T-helper 17 cell (primary cell): ENCODE results near the gene MIOX. TPM values are rescaled to one million over a fixed set of nuclear protein-coding genes. Genes with fewer than 3 reads are reported as not detected.
A peak's percentile ranks its signal among the peaks of the same experiment; 100 is the strongest.

ENCODE experiments used
- ATAC-seq: fragments of 150-1000 bp; cut with Tn5 transposase; 2 replicates; pipeline ENCODE4 v1.10.0; 2021; ENCODE audit warnings: mild to moderate bottlenecking, moderate library complexity
- DNase-seq, 3 donors: peaks; one replicate each; pipeline versions ENCODE4 v3.0.0 to v3.0.0-alpha.2; 2020 to 2021
- H3K9me3 ChIP-seq: one replicate; pipeline ENCODE4 v1.7.0; 2013; ENCODE audit warnings: low read length, mild to moderate bottlenecking; ENCODE audit not compliant: control insufficient read depth, poor library complexity, severe bottlenecking
- H3K27ac Mint-ChIP-seq: one replicate; pipeline ENCODE4 v1.8.0; 2022; ENCODE audit warnings: mild to moderate bottlenecking, moderate library complexity, mixed read lengths
- H3K27me3 Mint-ChIP-seq: one replicate; pipeline ENCODE4 v1.8.0; 2022; ENCODE audit warnings: mixed read lengths
- H3K36me3 Mint-ChIP-seq: one replicate; pipeline ENCODE4 v1.8.0; 2022; ENCODE audit warnings: low read depth, mixed read lengths
- H3K4me1 Mint-ChIP-seq: one replicate; pipeline ENCODE4 v1.8.0; 2022; ENCODE audit warnings: mild to moderate bottlenecking, mixed read lengths
- H3K4me3 Mint-ChIP-seq: one replicate; pipeline ENCODE4 v1.8.0; 2022; ENCODE audit warnings: mild to moderate bottlenecking, moderate library complexity, mixed read lengths
- total RNA-seq, 4 donors: library from RNA in 2 of 4; stranded (reverse) in 2 of 4; gene quantifications; one replicate each; pipeline ENCODE4 v1.2.3 and lab custom pipeline; 2022 to 2026

Gene MIOX
- total RNA-seq (not detected), total RNA-seq (lab: John Stamatoyannopoulos, UW) (0.12 to 0.23 reads per million in 2 donors)

DNA sequence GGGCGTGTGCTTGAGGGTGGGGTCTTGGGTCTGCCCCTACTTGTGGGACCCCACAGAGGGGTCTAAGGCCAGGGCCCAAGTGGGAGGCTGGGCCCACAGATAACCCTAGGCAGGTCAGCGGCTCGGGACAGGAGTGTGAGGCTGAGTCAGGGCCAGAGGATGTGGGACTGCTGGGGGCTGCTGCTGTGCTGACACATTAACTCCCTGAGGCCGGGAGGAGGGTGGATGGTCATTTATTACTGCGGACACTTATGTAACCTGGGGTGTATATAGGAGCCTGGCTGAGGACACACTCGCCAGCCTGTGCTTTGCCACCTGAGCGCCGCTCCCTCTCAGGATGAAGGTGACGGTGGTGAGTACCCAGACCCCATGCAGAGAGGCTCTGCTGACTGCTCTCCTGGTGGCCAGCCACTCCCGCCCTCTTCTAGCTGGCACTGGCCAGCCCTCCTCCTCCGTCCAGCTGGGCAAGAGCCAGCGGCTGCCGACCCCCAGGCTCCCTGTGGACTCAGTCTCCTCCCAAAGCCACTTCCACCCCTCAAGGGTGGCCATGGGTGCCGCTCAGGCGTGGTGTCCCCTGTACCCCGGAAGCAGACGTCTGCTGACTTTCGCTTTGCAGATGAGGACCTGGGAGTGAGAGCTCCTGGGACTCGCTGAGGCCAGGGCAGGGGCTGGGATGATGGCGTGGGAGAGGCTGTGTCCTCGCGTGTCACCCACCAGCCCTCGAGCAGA lies at the start of gene MIOX:
Gene MIOX, plus strand, starts transcription at position 299 of the 729 bp plus-strand sequence. Its CDS starts 39 bp downstream, at position 338.
- ATAC-seq = no peak
- Mint-ChIP-seq H3K4me3 (no peak within 1 kb of the TSS), H3K27ac (no peak within 1 kb of the TSS)

DNA sequence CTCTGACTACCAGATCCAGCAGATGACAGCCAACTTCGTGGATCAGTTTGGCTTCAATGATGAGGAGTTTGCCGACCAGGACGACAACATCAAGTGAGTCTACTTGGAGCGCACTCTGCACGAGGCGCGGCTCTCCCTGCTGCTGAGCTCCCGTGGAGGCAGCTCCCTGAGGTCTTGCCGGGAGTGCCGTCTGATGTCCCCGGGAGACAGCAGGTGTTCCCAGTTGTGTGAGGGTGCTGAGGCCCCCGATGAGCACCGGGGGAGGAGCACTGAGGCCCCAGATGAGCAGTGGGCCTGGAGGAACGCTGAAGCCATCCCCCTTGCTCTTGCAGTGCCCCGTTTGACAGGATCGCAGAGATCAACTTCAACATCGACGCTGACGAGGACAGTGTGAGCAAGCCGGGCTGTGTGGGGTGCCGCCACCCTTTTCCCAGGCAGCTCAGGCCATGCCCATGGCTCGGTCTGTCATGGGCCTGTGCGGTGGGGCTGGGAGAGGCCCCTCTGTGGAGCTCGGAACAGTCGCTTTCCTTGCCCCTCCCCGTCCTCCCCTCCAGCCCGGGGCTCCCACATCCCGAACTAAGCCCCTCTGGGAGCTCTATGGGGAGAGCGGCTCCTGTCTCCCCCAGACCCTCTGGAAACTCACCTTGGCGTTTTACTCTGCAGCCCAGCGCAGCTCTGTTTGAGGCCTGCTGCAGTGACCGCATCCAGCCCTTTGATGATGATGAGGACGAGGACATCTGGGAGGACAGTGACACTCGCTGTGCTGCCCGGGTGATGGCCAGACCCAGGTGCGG lies 49.0 kb upstream of the MIOX start:
- no peaks in the 10 kb centered on the region for H3K9me3 ChIP-seq
- ATAC-seq (no peak), DNase-seq (peak in 1 of 3 donors; percentile 3)
- Mint-ChIP-seq H3K4me3 (no peak overlapping the region), H3K4me1 (peaks cover 2% of the 10 kb centered on the region), H3K36me3 (peaks cover 3% of the 10 kb centered on the region), H3K27me3 (no peaks in the 10 kb centered on the region), H3K27ac (no peak overlapping the region)

More for the DNA sequence above, at the start of gene MIOX:
- DNase-seq = no peak
- no peaks in the 10 kb centered on the region for H3K36me3 Mint-ChIP-seq
- H3K9me3 ChIP-seq = no peaks in the 10 kb centered on the region
- peaks cover 8% of the 10 kb centered on the region for H3K4me1 Mint-ChIP-seq
- H3K27me3 Mint-ChIP-seq = no peaks in the 10 kb centered on the region

DNA sequence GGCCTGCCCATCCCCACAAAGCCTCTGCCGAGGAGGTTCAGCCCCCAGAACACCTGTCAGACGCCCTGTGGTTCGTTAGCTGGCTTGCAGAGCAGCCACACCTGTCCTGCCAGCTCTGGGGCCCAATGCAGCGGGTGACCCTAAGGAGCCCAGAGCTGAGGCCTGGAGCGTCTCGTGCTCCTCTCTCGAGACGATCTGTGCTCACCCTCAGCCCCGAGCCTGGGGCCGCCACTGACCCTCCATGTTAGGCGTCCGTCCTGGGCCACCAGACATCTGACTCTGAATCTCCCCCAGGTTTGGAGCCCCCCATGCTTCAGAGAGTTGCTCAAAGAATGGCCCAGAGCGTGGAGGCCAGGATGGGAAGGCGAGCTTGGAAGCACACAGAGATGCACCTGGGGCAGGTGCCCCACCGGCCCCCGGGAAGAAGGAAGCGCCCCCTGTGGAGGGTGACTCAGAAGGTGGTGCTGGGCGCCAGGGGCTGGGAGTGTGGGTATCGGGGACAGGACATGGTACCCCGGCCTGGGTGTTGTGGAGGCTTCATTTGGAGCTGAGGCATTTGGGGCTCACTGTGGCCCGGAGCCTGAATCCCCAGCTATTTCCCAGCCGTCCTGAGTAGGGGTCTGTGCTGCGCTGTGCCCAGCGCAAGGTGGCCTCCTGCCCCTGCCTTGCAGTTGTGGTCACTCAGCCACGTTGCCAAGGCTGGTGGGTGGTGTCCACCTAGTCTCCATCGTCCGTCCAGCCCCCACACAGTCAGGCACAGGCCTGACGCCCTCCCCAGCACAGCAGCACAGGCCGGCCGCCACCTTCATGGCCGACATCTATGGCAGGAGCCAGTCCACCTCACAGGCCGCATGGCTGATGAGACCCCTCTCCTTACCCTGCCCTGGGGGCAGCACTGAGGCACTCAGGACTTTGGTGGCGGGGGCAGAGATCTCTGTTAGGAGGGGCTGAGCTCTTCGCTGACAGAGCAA lies 48.1 kb upstream of the MIOX start:
- Mint-ChIP-seq H3K36me3 (peaks cover 3% of the 10 kb centered on the region), H3K27me3 (no peaks in the 10 kb centered on the region), H3K4me3 (no peak overlapping the region), H3K27ac (no peak overlapping the region), H3K4me1 (peaks cover 5% of the 10 kb centered on the region)
- ATAC-seq (no peak), DNase-seq (peak in 1 of 3 donors; percentile 3)
- H3K9me3 ChIP-seq = no peaks in the 10 kb centered on the region

DNA sequence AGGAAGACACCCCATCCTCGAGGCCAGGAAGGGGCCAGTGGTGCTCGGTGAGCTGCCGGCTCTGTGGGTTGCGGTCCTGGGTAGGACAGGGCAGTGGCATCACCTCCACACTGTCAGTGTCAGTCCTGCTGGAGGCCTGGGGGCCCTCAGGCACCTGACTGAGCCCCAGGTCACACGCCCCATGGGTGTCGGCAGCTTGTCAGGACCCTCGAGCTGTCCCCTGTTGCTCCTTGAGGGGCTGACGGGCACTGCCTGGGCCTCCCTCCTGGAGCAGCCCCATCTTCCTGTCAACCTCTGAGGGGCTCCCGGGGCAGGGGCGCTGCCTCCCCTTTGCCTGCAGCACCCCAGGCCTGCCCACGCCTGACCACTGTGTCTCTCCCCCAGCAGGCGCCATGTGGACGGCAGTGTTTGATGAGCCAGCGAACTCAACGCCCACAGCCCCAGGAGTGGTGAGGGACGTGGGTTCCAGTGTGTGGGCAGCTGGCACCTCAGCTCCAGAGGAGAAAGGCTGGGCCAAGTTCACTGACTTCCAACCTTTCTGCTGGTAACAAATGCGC lies 47.3 kb upstream of the MIOX start:
- peaks cover 3% of the 10 kb centered on the region for H3K36me3 Mint-ChIP-seq
- DNase-seq = no peak
- H3K4me1 Mint-ChIP-seq = peaks cover 5% of the 10 kb centered on the region
- H3K27ac Mint-ChIP-seq = no peak overlapping the region
- H3K9me3 ChIP-seq = no peaks in the 10 kb centered on the region
- H3K27me3 Mint-ChIP-seq = no peaks in the 10 kb centered on the region
- no peak overlapping the region for H3K4me3 Mint-ChIP-seq
- no peak for ATAC-seq

DNA sequence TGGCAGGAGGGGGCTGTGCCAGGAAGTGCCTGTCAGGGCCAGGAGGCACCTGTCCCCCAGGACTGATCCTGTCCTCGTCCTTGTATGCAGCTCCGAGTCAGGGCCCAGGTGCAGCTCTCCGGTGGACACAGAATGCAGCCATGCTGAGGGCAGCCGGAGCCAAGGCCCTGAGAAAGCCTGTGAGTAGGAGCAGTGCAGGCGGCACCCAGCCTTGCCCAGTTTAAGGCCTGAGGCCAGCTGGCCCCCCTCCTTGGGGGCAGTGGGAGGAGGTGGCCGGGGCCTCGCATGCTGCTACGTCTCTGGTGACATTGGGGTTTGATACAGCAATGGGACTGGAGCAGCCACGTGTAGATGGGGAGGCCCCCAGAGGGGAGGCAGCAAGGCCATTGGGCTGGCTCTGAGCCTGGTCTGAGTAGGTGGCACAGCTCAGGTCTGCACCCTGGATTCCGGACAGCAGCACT lies 46.8 kb upstream of the MIOX start:
- H3K4me1 Mint-ChIP-seq = peaks cover 6% of the 10 kb centered on the region
- H3K27me3 Mint-ChIP-seq = no peaks in the 10 kb centered on the region
- H3K36me3 Mint-ChIP-seq = peaks cover 3% of the 10 kb centered on the region
- H3K9me3 ChIP-seq = no peaks in the 10 kb centered on the region
- no peak overlapping the region for H3K27ac Mint-ChIP-seq
- ATAC-seq (no peak), DNase-seq (no peak)
- H3K4me3 Mint-ChIP-seq = no peak overlapping the region

DNA sequence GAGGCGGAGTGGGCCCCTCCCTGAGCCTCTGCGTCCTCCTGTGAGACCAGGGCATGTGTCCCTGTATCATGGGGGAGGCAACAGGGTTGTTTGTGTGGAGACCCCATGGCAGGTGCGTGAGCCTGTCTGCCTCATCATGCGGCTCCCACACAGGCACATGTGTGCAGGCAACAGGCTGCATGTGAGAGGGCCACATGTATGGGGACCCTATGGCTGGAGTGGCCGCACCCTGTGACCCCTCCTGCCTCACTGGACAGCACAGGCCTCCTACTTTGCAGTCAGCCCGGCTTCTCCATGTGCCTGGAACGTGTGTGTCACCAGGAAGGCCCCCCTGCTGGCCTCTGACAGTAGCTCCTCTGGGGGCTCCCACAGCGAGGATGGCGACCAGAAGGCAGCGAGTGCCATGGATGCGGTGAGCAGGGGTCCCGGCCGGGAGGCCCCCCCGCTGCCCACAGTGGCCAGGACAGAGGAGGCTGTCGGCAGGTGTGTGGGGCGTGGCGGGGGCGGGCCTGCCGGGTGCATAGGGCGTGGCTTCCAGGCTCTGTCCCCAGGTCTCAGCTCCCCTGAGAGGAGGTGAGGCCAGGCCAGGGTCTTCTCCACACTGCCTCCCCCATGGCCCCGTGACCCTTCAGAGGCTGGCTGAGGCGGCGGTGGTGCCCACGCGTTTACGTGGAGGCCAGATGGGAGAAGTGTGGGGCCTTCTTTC lies 46.0 kb upstream of the MIOX start:
- DNase-seq = no peak
- H3K9me3 ChIP-seq = no peaks in the 10 kb centered on the region
- Mint-ChIP-seq H3K4me3 (no peak overlapping the region), H3K36me3 (no peaks in the 10 kb centered on the region), H3K27me3 (no peaks in the 10 kb centered on the region), H3K27ac (no peak overlapping the region), H3K4me1 (peaks cover 12% of the 10 kb centered on the region)
- no peak for ATAC-seq

DNA sequence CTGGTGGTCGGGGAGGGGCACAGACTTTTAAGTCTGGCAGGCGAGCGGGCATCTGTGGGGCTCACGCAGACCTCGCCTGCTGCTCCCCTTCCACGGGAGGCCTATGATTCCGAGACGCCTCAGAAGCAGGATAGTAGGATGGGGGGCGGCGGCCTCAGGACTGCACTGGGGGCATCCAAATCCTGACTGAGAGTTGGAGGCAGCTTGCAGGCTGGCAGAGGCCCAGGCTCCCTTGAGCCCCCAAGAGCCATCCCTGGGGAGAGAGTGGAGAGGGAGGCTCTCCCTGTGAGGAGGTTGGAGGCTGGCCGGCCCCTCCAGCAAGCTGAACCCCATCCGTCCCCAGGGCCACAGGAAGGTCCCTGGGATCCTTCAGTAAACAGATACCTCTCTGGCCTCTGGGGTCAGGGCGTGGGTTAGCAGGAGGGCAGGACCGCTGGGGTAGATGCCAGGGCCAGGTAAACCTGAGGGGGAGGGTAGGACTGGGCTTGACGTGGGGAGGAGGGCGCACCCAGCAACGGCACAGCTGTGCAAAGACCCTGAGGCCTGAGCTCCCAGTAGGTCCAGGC lies 45.1 kb upstream of the MIOX start:
- H3K27me3 Mint-ChIP-seq = no peaks in the 10 kb centered on the region
- H3K9me3 ChIP-seq = no peaks in the 10 kb centered on the region
- H3K36me3 Mint-ChIP-seq = no peaks in the 10 kb centered on the region
- peaks cover 15% of the 10 kb centered on the region for H3K4me1 Mint-ChIP-seq
- no peak overlapping the region for H3K27ac Mint-ChIP-seq
- no peak for ATAC-seq
- no peak overlapping the region for H3K4me3 Mint-ChIP-seq
- DNase-seq = no peak

DNA sequence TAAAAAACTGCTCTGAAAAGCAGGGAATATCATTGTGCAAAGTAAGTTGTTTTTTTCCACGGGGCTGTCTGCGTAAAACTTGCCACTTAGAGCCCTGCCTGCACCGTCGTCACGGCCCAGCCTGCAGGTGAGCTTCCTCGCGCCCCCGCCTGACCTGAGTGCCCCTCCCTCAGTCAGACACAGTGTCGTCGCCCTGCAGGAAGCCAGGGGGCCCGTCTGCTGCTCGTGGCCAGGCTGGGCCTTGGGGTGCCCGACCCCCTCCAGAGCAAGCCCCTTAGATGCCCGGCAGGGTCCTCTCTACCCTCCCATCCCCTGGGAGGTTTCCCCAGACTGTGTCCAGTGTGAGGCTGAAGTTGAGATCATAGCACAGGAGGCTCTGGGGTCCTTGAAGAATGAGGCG lies 43.5 kb upstream of the MIOX start:
- ATAC-seq (peak; percentile 9), DNase-seq (no peak)
- H3K27me3 Mint-ChIP-seq = no peaks in the 10 kb centered on the region
- H3K9me3 ChIP-seq = no peaks in the 10 kb centered on the region
- H3K4me3 Mint-ChIP-seq = no peak overlapping the region
- no peak overlapping the region for H3K27ac Mint-ChIP-seq
- peaks cover 15% of the 10 kb centered on the region for H3K4me1 Mint-ChIP-seq
- H3K36me3 Mint-ChIP-seq = peaks cover 2% of the 10 kb centered on the region

DNA sequence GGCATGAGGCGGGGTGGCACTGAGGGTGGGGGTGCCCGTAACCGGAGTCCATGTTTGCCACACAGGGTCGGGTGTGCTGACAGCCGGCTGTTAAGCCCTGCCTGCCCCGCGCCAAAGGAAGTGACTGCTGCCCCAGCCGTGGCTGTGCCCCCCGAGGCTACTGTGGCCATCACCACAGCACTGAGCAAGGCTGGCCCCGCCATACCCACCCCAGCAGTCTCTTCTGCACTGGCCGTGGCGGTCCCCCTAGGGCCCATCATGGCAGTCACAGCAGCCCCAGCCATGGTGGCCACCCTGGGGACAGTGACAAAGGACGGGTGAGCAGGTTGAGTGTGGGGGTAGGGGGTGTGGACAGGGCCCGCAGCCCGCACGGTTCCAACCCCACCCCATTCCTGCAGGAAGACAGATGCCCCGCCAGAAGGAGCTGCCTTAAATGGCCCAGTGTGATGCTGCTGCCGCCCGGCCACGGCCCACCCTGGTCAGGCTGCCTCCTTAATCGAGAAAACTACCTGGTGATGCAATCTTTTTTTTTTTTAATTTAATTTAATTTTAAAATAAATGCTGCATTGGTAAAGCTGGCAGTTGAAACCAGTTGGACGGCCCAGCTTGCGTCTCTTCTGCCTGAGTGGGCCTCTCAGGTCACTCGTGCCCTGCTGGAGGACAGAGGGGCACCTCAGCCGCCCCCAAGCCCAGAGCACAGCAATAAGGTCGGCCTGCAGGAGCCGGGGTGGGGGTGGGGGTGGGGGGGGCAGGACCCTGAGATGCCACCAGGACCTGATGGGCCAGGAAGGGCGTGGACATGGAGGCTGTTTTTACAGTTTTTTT lies 42.6 kb upstream of the MIOX start:
- ATAC-seq (peak; percentile 7), DNase-seq (no peak)
- H3K27me3 Mint-ChIP-seq = no peaks in the 10 kb centered on the region
- peaks cover 19% of the 10 kb centered on the region for H3K4me1 Mint-ChIP-seq
- no peak overlapping the region for H3K27ac Mint-ChIP-seq
- peaks cover 6% of the 10 kb centered on the region for H3K36me3 Mint-ChIP-seq
- no peaks in the 10 kb centered on the region for H3K9me3 ChIP-seq
- no peak overlapping the region for H3K4me3 Mint-ChIP-seq

DNA sequence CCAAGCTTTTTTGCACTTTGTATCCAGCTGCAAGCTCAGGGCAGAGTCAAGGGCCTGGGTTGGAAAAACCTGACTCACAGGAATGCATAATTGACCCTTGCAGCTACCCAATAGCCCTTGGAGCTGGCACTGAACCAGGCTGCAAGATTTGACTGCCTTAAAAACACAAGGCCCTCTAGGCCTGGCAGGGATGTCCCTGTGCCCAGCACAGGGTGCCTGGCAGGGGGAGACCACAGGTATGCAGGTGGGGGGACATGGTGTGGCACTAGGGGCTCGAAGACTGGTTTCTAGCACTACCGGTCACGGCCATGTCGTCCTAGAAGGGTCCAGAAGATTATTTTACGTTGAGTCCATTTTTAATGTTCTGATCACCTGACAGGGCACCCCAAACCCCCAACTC lies 42.0 kb upstream of the MIOX start:
- no peaks in the 10 kb centered on the region for H3K9me3 ChIP-seq
- H3K27ac Mint-ChIP-seq = peak overlapping the region; percentile 71
- H3K27me3 Mint-ChIP-seq = no peaks in the 10 kb centered on the region
- ATAC-seq (no peak), DNase-seq (no peak)
- H3K4me1 Mint-ChIP-seq = peaks cover 22% of the 10 kb centered on the region
- H3K36me3 Mint-ChIP-seq = peaks cover 10% of the 10 kb centered on the region
- no peak overlapping the region for H3K4me3 Mint-ChIP-seq

DNA sequence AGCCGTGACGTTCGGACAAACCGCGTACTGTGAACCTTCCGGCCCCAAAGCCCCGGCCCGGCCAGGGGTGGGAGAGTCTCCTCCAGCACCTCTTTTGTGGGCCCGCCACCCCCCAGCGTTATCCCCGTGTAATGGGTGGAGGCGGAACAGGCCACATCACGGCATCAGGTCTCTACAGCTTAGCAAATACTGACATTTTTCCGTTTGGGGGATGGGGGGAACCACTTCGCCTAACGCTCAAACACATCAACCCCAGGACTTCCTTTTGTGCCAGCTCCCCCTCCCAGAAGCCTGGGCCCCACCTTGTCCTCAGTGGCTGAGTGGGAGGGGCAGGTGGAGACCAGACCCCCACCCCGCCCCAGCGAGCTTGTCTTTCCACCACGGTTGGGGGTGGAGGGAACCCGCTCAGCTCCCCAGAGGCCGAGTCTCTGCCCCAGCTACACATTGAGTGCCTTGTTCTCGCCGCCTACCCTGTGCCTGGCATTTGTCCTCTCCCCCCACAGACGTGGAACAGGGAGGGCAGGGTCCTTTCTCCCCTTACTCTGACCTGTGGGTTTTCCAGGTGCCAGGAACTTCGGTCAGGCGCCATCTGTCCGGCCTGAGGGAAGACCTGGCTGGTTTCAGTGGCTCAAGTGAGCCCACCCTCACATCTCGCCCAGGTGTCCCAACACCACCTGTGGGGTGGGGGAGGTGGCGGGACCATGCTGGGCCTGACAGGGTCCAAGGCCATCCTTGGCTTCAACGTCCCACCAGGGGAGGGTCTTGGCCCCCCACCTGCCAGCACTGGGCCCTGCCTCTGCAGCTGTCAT lies 41.4 kb upstream of the MIOX start:
- no peak for DNase-seq
- Mint-ChIP-seq H3K4me3 (peak overlapping the region; percentile 25), H3K27ac (peak overlapping the region; percentile 71)

More for the DNA sequence above, 41.4 kb upstream of the MIOX start:
- peaks cover 10% of the 10 kb centered on the region for H3K36me3 Mint-ChIP-seq
- no peaks in the 10 kb centered on the region for H3K27me3 Mint-ChIP-seq
- peaks cover 25% of the 10 kb centered on the region for H3K4me1 Mint-ChIP-seq
- ATAC-seq = peak; percentile 27
- H3K9me3 ChIP-seq = no peaks in the 10 kb centered on the region
